T-cell (primary cell): ENCODE results near the gene WDR41. TPM values are rescaled to one million over a fixed set of nuclear protein-coding genes. Genes with fewer than 3 reads are reported as not detected.
A peak's percentile ranks its signal among the peaks of the same experiment; 100 is the strongest.
"Not testable (repeated sequence)": the region's sequence is repeated elsewhere in the genome, so short reads cannot be mapped to it uniquely, and the experiment has no call there.

Source experiments
- ATAC-seq, 4 experiments: fragments of 200-7000 bp in 3 of 4; fragments of 150-1000 bp in 1 of 4; cut with Tn5 transposase; replicated peaks in 1 of 4; 1 replicate in 3 of 4; 2 replicates in 1 of 4; pipeline ENCODE4 v1.10.0; 2021; ENCODE audit warnings: moderate library complexity in 3 of 4, mild to moderate bottlenecking in 2 of 4, moderate number of reproducible peaks in 1 of 4
- CTCF ChIA-PET, 2 donors: fragments of 300-600 bp; sonication (Branson Sonifier 250); formaldehyde crosslinking; loops; one replicate each; lab custom pipeline; 2022; ENCODE audit warnings: antibody characterized with exemption in 2 of 2; lab: Charles Lee
- POLR2A ChIA-PET, 2 donors: fragments of 300-600 bp; sonication (Branson Sonifier 250); formaldehyde crosslinking; loops; one replicate each; lab custom pipeline; 2022; ENCODE audit warnings: antibody characterized with exemption in 2 of 2; lab: Charles Lee
- DNase-seq, 35 experiments: peaks; one replicate each; pipeline versions ENCODE4 v3.0.0 to v3.0.0-alpha.2; 2013 to 2023
- H3K27ac ChIP-seq: one replicate; pipeline ENCODE4 v1.5.1; 2013; ENCODE audit warnings: low read length
- H3K27me3 ChIP-seq, 2 experiments: replicated peaks in 1 of 2; 1 replicate in 1 of 2; 2 replicates in 1 of 2; pipeline versions ENCODE4 v1.6.1 to v1.7.0; 2013; ENCODE audit warnings: low read length in 1 of 2, mixed read lengths in 1 of 2; ENCODE audit not compliant: control insufficient read depth in 2 of 2, insufficient read depth in 2 of 2; ENCODE audit errors: extremely low read depth in 1 of 2
- H3K36me3 ChIP-seq, 2 donors: 1 replicate in 1 of 2; 2 replicates in 1 of 2; pipeline versions ENCODE4 v1.6.1 to v1.7.0; 2013; ENCODE audit warnings: low read length in 1 of 2; ENCODE audit not compliant: control insufficient read depth in 2 of 2, insufficient read depth in 1 of 2; ENCODE audit errors: extremely low read depth in 1 of 2
- H3K4me1 ChIP-seq, 2 experiments: 1 replicate in 1 of 2; 2 replicates in 1 of 2; pipeline versions ENCODE4 v1.6.1 to v1.7.0; 2013; ENCODE audit warnings: low read length in 2 of 2, mixed read lengths in 1 of 2; ENCODE audit not compliant: insufficient read depth in 2 of 2, control insufficient read depth in 1 of 2; ENCODE audit errors: extremely low read depth in 1 of 2
- H3K4me3 ChIP-seq, 2 donors: 1 replicate in 1 of 2; 2 replicates in 1 of 2; pipeline versions ENCODE4 v1.5.1 to v1.7.0; 2013; ENCODE audit warnings: mild to moderate bottlenecking in 2 of 2, low read length in 1 of 2, moderate library complexity in 1 of 2; ENCODE audit not compliant: control insufficient read depth in 1 of 2; ENCODE audit errors: extremely low read depth in 1 of 2
- H3K9me3 ChIP-seq: 2 replicates; pipeline ENCODE4 v1.7.0; 2013
- H3K27ac Mint-ChIP-seq, 2 donors: one replicate each; pipeline ENCODE4 v1.8.0; 2020 to 2021; ENCODE audit warnings: mild to moderate bottlenecking in 2 of 2, mixed read lengths in 2 of 2
- H3K27me3 Mint-ChIP-seq, 2 donors: one replicate each; pipeline ENCODE4 v1.8.0; 2021 to 2022; ENCODE audit warnings: mixed read lengths in 2 of 2
- H3K36me3 Mint-ChIP-seq: one replicate; pipeline ENCODE4 v1.8.0; 2021; ENCODE audit warnings: mixed read lengths
- H3K4me1 Mint-ChIP-seq, 3 donors: one replicate each; pipeline ENCODE4 v1.8.0; 2020 to 2022; ENCODE audit warnings: mixed read lengths in 3 of 3, mild to moderate bottlenecking in 1 of 3
- H3K4me3 Mint-ChIP-seq, 3 donors: one replicate each; pipeline ENCODE4 v1.8.0; 2020 to 2022; ENCODE audit warnings: mild to moderate bottlenecking in 3 of 3, mixed read lengths in 3 of 3, moderate library complexity in 3 of 3
- H3K9me3 Mint-ChIP-seq, 3 donors: one replicate each; pipeline ENCODE4 v1.8.0; 2020 to 2022; ENCODE audit warnings: mixed read lengths in 3 of 3
- WGBS: methylation state at CpG from one replicate; pipeline ENCODE4 v1.1.5; 2013; ENCODE audit warnings: missing lambda C conversion rate; ENCODE audit not compliant: insufficient coverage; 5-methylcytosine and 5-hydroxymethylcytosine counted together
- total RNA-seq, 35 experiments: library from RNA in 6 of 35; stranded (reverse) in 6 of 35; fragments of 120-200 nt in 1 of 35; gene quantifications; one replicate each; pipeline versions ENCODE4 v1.2.1 to v1.2.4 and lab custom pipeline; 2013 to 2026

The WDR41 gene
- total RNA-seq, 5 donors from 2014 or later (not counting 1 experiment from before 2014, with no cell fraction given) = 8.3 to 13.5 (median 11.7) TPM

- CTCF ChIA-PET = no interaction called here
- H3K9me3 Mint-ChIP-seq = peaks cover 5 to 14% (median 10%) of the 10 kb centered on the region in 3 donors
Observed at GRCh38 chr5:77499973-77500372, 7.9 kb upstream of the WDR41 start.

GRCh38 chr5:77499441-77499840, 7.3 kb upstream of the WDR41 start:
- WGBS = no CpG with 5 or more reads among the region's 3 CpGs
- H3K27me3 Mint-ChIP-seq = peaks cover 30 to 43% of the 10 kb centered on the region in 2 donors
- ATAC-seq = no peak

More at GRCh38 chr5:77499973-77500372, 7.9 kb upstream of the WDR41 start:
- Histone ChIP-seq H3K4me3 (no peak overlapping the region), H3K9me3 (no peaks in the 10 kb centered on the region), H3K4me1 (no peaks in the 10 kb centered on the region), H3K36me3 (no peaks in the 10 kb centered on the region), H3K27me3 (peaks cover 0 to 6% of the 10 kb centered on the region in 2 experiments), H3K27ac (no peak overlapping the region)
- Mint-ChIP-seq H3K4me1 (peaks cover 0 to 2% (median 0%) of the 10 kb centered on the region in 3 donors), H3K27ac (no peak overlapping the region), H3K4me3 (no peak overlapping the region), H3K36me3 (peaks cover 6% of the 10 kb centered on the region), H3K27me3 (peaks cover 33 to 43% of the 10 kb centered on the region in 2 donors)
- ATAC-seq (no peak), DNase-seq (no peak)
- POLR2A ChIA-PET = no interaction called here
- no CpG with 5 or more reads among the region's 2 CpGs for WGBS

GRCh38 chr5:77498952-77499351, 6.8 kb upstream of the WDR41 start:
- Histone ChIP-seq H3K9me3 (no peaks in the 10 kb centered on the region), H3K36me3 (no peaks in the 10 kb centered on the region), H3K4me3 (no peak overlapping the region), H3K27ac (no peak overlapping the region), H3K27me3 (peaks cover 0 to 6% of the 10 kb centered on the region in 2 experiments), H3K4me1 (no peaks in the 10 kb centered on the region)
- WGBS = no CpG with 5 or more reads among the region's 2 CpGs
- POLR2A ChIA-PET = no interaction called here
- H3K4me3 Mint-ChIP-seq = no peak overlapping the region
- CTCF ChIA-PET = no interaction called here
- ATAC-seq = no peak
- H3K27me3 Mint-ChIP-seq = peaks cover 30 to 43% of the 10 kb centered on the region in 2 donors
- H3K9me3 Mint-ChIP-seq = peaks cover 5 to 14% (median 10%) of the 10 kb centered on the region in 3 donors
- H3K4me1 Mint-ChIP-seq = peaks cover 0 to 4% (median 0%) of the 10 kb centered on the region in 3 donors
- H3K27ac Mint-ChIP-seq = no peak overlapping the region
- no peak for DNase-seq
- peaks cover 6% of the 10 kb centered on the region for H3K36me3 Mint-ChIP-seq

More at GRCh38 chr5:77499441-77499840, 7.3 kb upstream of the WDR41 start:
- Mint-ChIP-seq H3K9me3 (peaks cover 5 to 14% (median 10%) of the 10 kb centered on the region in 3 donors), H3K36me3 (peaks cover 6% of the 10 kb centered on the region), H3K27ac (no peak overlapping the region), H3K4me1 (peaks cover 0 to 4% (median 0%) of the 10 kb centered on the region in 3 donors), H3K4me3 (no peak overlapping the region)
- peaks cover 0 to 6% of the 10 kb centered on the region in 2 experiments for H3K27me3 ChIP-seq
- CTCF ChIA-PET = no interaction called here
- H3K4me1 ChIP-seq = no peaks in the 10 kb centered on the region
- POLR2A ChIA-PET = no interaction called here
- no peaks in the 10 kb centered on the region for H3K36me3 ChIP-seq
- H3K9me3 ChIP-seq = no peaks in the 10 kb centered on the region
- DNase-seq = no peak
- no peak overlapping the region for H3K4me3 ChIP-seq
- H3K27ac ChIP-seq = no peak overlapping the region

- no peaks in the 10 kb centered on the region for H3K36me3 ChIP-seq
- H3K4me1 ChIP-seq = peaks cover 3 to 8% of the 10 kb centered on the region in 2 experiments
- POLR2A ChIA-PET = interaction anchor here in 1 of 2 donors (0.6 kb wide), 1 partner anchor 823 kb away, joined by 3 read pairs; no protein-coding TSS in a partner anchor
- H3K9me3 ChIP-seq = no peaks in the 10 kb centered on the region
- H3K4me3 ChIP-seq = no peak overlapping the region
- DNase-seq (no peak), ATAC-seq (no peak)
- H3K27ac Mint-ChIP-seq = peak overlapping the region in 1 of 2 donors; percentile 9
- H3K27me3 Mint-ChIP-seq = peaks cover 7 to 18% of the 10 kb centered on the region in 2 donors
- H3K9me3 Mint-ChIP-seq = no peaks in the 10 kb centered on the region
- no peak overlapping the region for H3K4me3 Mint-ChIP-seq
- CTCF ChIA-PET = no interaction called here
- no CpG with 5 or more reads among the region's 3 CpGs for WGBS
- H3K4me1 Mint-ChIP-seq = peaks cover 11 to 20% (median 14%) of the 10 kb centered on the region in 3 donors
- no peak overlapping the region for H3K27ac ChIP-seq
- H3K36me3 Mint-ChIP-seq = no peaks in the 10 kb centered on the region
- H3K27me3 ChIP-seq = no peaks in the 10 kb centered on the region
Observed at GRCh38 chr5:77494935-77495334, 2.8 kb upstream of the WDR41 start.

- no peaks in the 10 kb centered on the region for H3K36me3 ChIP-seq
- Mint-ChIP-seq H3K36me3 (no peaks in the 10 kb centered on the region), H3K4me3 (peak overlapping the region; percentile 82 to 87 (median 82)), H3K27ac (peak overlapping the region; percentile 75 to 79), H3K27me3 (peaks cover 4 to 16% of the 10 kb centered on the region in 2 donors), H3K9me3 (no peaks in the 10 kb centered on the region), H3K4me1 (peaks cover 11 to 20% (median 14%) of the 10 kb centered on the region in 3 donors)
- H3K9me3 ChIP-seq = no peaks in the 10 kb centered on the region
- no peak overlapping the region for H3K27ac ChIP-seq
- POLR2A ChIA-PET = interaction anchor here (1.2 to 1.4 kb wide), 2 partner anchors 10 to 625 kb away, joined by 3 to 7 read pairs; no protein-coding TSS in a partner anchor
- WGBS = 17% methylated on average over 1 of the region's 4 CpGs
- H3K27me3 ChIP-seq = no peaks in the 10 kb centered on the region
- ATAC-seq (peak; percentile 5 to 29 (median 8)), DNase-seq (no peak)
- H3K4me1 ChIP-seq = peaks cover 3 to 8% of the 10 kb centered on the region in 2 experiments
- CTCF ChIA-PET = interaction anchor here (0.6 to 2.0 kb wide), 16 partner anchors 8 to 909 kb away, joined by 3 to 10 read pairs (median 4); partner anchors contain the start of genes AGGF1 (in 1 of the 2) and SCAMP1 (in 1 of the 2)
- H3K4me3 ChIP-seq = peak overlapping the region in 1 of 2 donors; percentile 18
Observed at GRCh38 chr5:77492653-77493000, 511 bp upstream of the WDR41 start.

GRCh38 chr5:77490741-77491344, 1.3 kb downstream of the WDR41 start:
- Mint-ChIP-seq H3K4me3 (peak overlapping the region; percentile 82 to 87 (median 82)), H3K4me1 (peaks cover 11 to 20% (median 14%) of the 10 kb centered on the region in 3 donors), H3K27ac (peak overlapping the region; percentile 51 to 56)
- POLR2A ChIA-PET, H3K27me3 Mint-ChIP-seq, H3K4me1 ChIP-seq, H3K36me3 ChIP-seq, ATAC-seq, H3K27me3 ChIP-seq, H3K9me3 ChIP-seq, H3K27ac ChIP-seq, H3K9me3 Mint-ChIP-seq, H3K36me3 Mint-ChIP-seq: not testable (repeated sequence)
- CTCF ChIA-PET = interaction anchor here (0.6 to 2.0 kb wide), 3 partner anchors 171 to 765 kb away, joined by 3 to 7 read pairs (median 3); partner anchors contain the start of gene AGGF1 (in 1 of the 2)
- peak overlapping the region; percentile 89 to 96 for H3K4me3 ChIP-seq
- 54% methylated on average over 7 of the region's 11 CpGs for WGBS
- peak in 4 of 35 experiments; percentile 2 to 9 (median 4) for DNase-seq
